K562 (cell line): Measurements from ENCODE around the gene CLN5. TPM values are rescaled to one million over a fixed set of nuclear protein-coding genes. Genes with fewer than 3 reads are reported as not detected.

ENCODE experiments used
- BACH1 ChIP-seq: fragments of 200-800 bp; sonication (Bioruptor generic); IDR thresholded peaks from 2 replicates; pipeline ENCODE4 v1.6.1; 2016; ENCODE audit warnings: missing genetic modification characterization, missing compliant biosample characterization
- FUS ChIP-seq: fragments of 200-400 bp; formaldehyde crosslinking; optimal IDR thresholded peaks from 2 replicates; pipeline ENCODE3; 2017; ENCODE audit warnings: low read depth, low read length
- HDAC3 ChIP-seq: fragments of 450-650 bp; IDR thresholded peaks from 2 replicates; pipeline ENCODE4 v1.6.1; 2018; ENCODE audit warnings: borderline replicate concordance, mild to moderate bottlenecking, moderate library complexity; ENCODE audit not compliant: partially characterized antibody
- HNRNPLL ChIP-seq: fragments of 200-400 bp; formaldehyde crosslinking; IDR thresholded peaks from 2 replicates; pipeline ENCODE4 v1.6.1; 2017; ENCODE audit warnings: low read length, low read depth, mild to moderate bottlenecking; ENCODE audit not compliant: poor library complexity, severe bottlenecking
- IFI16 ChIP-seq: fragments of 250-450 bp; sonication (Bioruptor Pico); IDR thresholded peaks from 2 replicates; pipeline ENCODE4 v2.1.2; 2022; ENCODE audit warnings: mild to moderate bottlenecking, inconsistent platforms
- KDM4B ChIP-seq, 2 experiments: fragments of 450-650 bp in 1 of 2; sonication (generic) in 1 of 2; IDR thresholded peaks; 2 replicates each; pipeline ENCODE4 v1.6.1; 2016 to 2017; ENCODE audit warnings: borderline replicate concordance in 2 of 2, antibody characterized with exemption in 1 of 2, low read depth in 1 of 2, mild to moderate bottlenecking in 1 of 2
- MAFK ChIP-seq: IDR thresholded peaks from 2 replicates; pipeline ENCODE4 v1.6.1; 2011; ENCODE audit warnings: low read length, improper control_type of control experiment
- MED1 ChIP-seq: sonication (generic); formaldehyde crosslinking; IDR thresholded peaks from 2 replicates; pipeline ENCODE4 v1.8.1; 2023; ENCODE audit warnings: missing genetic modification reagents, borderline replicate concordance
- NFE2 ChIP-seq: IDR thresholded peaks from 2 replicates; pipeline ENCODE4 v1.6.1; 2014; ENCODE audit warnings: antibody characterized with exemption, low read depth
- SIX5 ChIP-seq, 2 experiments: IDR thresholded peaks; 2 replicates each; pipeline ENCODE4 v1.6.1; 2011; ENCODE audit warnings: low read length in 2 of 2, borderline replicate concordance in 1 of 2, low read depth in 1 of 2, mild to moderate bottlenecking in 1 of 2, moderate library complexity in 1 of 2; ENCODE audit not compliant: insufficient read depth in 1 of 2
- SLC30A9 ChIP-seq: fragments of 250-450 bp; sonication (Bioruptor Pico); IDR thresholded peaks from 2 replicates; pipeline ENCODE4 v1.8.0; 2022; ENCODE audit warnings: mild to moderate bottlenecking, moderate library complexity
- TFAM ChIP-seq: fragments of 250-450 bp; sonication (Bioruptor Pico); conservative IDR thresholded peaks from 2 replicates; pipeline ENCODE4 v1.5.0; 2021; ENCODE audit warnings: mild to moderate bottlenecking, moderate library complexity
- THRAP3 ChIP-seq: fragments of 450-650 bp; IDR thresholded peaks from 2 replicates; pipeline ENCODE4 v1.6.1; 2016; ENCODE audit warnings: mild to moderate bottlenecking, inconsistent platforms, borderline replicate concordance
- U2AF1 ChIP-seq: fragments of 200-400 bp; formaldehyde crosslinking; optimal IDR thresholded peaks from 2 replicates; pipeline ENCODE3; 2017; ENCODE audit warnings: mild to moderate bottlenecking, low read depth, low read length, moderate library complexity
- ZNF133 ChIP-seq: fragments of 250-450 bp; sonication (Bioruptor Pico); IDR thresholded peaks from 2 replicates; pipeline ENCODE4 v1.4.0; 2020; ENCODE audit warnings: mild to moderate bottlenecking
- ZNF23 ChIP-seq: fragments of 250-450 bp; sonication (Bioruptor Pico); IDR thresholded peaks from 2 replicates; pipeline ENCODE4 v1.4.0; 2020; ENCODE audit warnings: mild to moderate bottlenecking
- polyA plus RNA-seq, 8 experiments: library from polyadenylated mRNA; depleted of rRNA in 4 of 8; stranded (reverse) in 5 of 8; unstranded in 3 of 8; fragments of >200 nt; fragmentation: Nextera tagmentation in 2 of 8; fragmentation: Illumina TruSeq in 1 of 8; extraction: Ambion mirVana in 2 of 8; extraction: Trizol in 1 of 8; gene quantifications; 2 replicates each; pipeline versions ENCODE4 v1.2.1 to v1.2.3, GENCODE V29; 2011 to 2014; ENCODE audit warnings: inconsistent platforms in 1 of 8, missing spikeins in 1 of 8
- total RNA-seq, 7 experiments: library from RNA; depleted of rRNA in 6 of 7; stranded (reverse); fragments of >200 nt in 6 of 7; fragmentation: Illumina TruSeq in 2 of 7; extraction: Trizol in 2 of 7; gene quantifications; 2 replicates each; pipeline versions ENCODE4 v1.2.1 to v1.2.3, GENCODE V29; 2011 to 2021; ENCODE audit warnings: low replicate concordance in 1 of 7
- TF ChIP-seq, protein P1 (sequence below): sonication (generic); formaldehyde crosslinking; IDR thresholded peaks from 2 replicates; pipeline ENCODE4 v1.8.0; 2022; ENCODE audit warnings: mild to moderate bottlenecking, missing genetic modification reagents
- TF ChIP-seq, protein P2 (sequence below): fragments of 250-450 bp; sonication (Bioruptor Pico); IDR thresholded peaks from 2 replicates; pipeline ENCODE4 v1.4.0; 2020; ENCODE audit warnings: mild to moderate bottlenecking, moderate library complexity, borderline replicate concordance
- TF ChIP-seq, protein P3 (sequence below): sonication (generic); IDR thresholded peaks from 2 replicates; pipeline ENCODE4 v1.6.1; 2016

CLN5 gene
- total and polyA plus RNA-seq, 9 of the 15 experiments (the other 6 are each of a cell fraction or from before 2014, with no cell fraction given): 4.6 to 11.5 (median 7.2) TPM

DNA sequence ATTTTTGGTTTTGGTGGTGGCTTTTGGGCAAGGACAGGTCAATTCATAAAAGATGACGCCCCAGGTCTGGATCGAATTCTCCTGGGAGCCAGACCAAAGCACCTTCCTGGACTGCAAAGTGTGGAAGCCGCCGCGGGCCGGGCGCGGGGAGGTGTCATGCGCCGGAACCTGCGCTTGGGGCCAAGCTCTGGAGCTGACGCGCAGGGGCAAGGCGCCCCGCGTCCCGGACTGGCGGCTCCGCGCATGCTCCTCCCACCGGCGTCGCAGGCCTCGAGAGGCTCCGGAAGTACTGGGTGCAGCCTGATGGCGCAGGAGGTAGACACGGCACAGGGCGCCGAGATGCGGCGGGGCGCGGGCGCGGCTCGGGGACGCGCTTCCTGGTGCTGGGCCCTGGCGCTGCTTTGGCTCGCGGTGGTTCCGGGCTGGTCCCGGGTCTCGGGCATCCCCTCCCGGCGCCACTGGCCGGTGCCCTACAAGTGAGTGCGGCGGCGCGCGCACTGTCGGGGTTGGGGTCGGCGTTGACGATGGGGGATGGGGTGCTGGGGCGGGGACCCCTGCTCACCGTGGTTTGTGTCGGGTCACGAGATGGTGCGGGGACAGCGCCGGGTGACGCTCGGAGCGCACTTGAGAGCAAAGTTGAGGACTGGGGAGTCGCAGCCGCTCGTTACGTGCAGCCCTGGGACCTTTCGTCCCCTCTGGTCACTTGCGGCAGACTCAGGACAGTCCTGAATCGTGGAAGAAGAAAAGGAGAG, at the start of gene CLN5 (continued):
- TF ChIP-seq, protein P1, sequence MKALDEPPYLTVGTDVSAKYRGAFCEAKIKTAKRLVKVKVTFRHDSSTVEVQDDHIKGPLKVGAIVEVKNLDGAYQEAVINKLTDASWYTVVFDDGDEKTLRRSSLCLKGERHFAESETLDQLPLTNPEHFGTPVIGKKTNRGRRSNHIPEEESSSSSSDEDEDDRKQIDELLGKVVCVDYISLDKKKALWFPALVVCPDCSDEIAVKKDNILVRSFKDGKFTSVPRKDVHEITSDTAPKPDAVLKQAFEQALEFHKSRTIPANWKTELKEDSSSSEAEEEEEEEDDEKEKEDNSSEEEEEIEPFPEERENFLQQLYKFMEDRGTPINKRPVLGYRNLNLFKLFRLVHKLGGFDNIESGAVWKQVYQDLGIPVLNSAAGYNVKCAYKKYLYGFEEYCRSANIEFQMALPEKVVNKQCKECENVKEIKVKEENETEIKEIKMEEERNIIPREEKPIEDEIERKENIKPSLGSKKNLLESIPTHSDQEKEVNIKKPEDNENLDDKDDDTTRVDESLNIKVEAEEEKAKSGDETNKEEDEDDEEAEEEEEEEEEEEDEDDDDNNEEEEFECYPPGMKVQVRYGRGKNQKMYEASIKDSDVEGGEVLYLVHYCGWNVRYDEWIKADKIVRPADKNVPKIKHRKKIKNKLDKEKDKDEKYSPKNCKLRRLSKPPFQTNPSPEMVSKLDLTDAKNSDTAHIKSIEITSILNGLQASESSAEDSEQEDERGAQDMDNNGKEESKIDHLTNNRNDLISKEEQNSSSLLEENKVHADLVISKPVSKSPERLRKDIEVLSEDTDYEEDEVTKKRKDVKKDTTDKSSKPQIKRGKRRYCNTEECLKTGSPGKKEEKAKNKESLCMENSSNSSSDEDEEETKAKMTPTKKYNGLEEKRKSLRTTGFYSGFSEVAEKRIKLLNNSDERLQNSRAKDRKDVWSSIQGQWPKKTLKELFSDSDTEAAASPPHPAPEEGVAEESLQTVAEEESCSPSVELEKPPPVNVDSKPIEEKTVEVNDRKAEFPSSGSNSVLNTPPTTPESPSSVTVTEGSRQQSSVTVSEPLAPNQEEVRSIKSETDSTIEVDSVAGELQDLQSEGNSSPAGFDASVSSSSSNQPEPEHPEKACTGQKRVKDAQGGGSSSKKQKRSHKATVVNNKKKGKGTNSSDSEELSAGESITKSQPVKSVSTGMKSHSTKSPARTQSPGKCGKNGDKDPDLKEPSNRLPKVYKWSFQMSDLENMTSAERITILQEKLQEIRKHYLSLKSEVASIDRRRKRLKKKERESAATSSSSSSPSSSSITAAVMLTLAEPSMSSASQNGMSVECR (CRISPR knock-in tag): no peak
- TF ChIP-seq ZNF133 (CRISPR knock-in tag) (no peak), MAFK (no peak), SLC30A9 (CRISPR knock-in tag) (no peak), HDAC3 (no peak), HNRNPLL (peak; percentile 78), SIX5 (IDR thresholded peaks at IDR 0.05; ENCODE audit: borderline replicate concordance in 1 of 2, insufficient read depth in 1 of 2, low read depth in 1 of 2, low read length in 2 of 2) (no peak), FUS (no peak), MED1 (CRISPR knock-in tag) (no peak), BACH1 (tag) (no peak), KDM4B (IDR thresholded peaks at IDR 0.05; ENCODE audit: borderline replicate concordance in 2 of 2, low read depth in 1 of 2) (no peak), ZNF23 (CRISPR knock-in tag) (no peak), TFAM (CRISPR knock-in tag) (no peak), U2AF1 (no peak), IFI16 (CRISPR knock-in tag) (no peak), THRAP3 (no peak), NFE2 (no peak)
- TF ChIP-seq, protein P2, sequence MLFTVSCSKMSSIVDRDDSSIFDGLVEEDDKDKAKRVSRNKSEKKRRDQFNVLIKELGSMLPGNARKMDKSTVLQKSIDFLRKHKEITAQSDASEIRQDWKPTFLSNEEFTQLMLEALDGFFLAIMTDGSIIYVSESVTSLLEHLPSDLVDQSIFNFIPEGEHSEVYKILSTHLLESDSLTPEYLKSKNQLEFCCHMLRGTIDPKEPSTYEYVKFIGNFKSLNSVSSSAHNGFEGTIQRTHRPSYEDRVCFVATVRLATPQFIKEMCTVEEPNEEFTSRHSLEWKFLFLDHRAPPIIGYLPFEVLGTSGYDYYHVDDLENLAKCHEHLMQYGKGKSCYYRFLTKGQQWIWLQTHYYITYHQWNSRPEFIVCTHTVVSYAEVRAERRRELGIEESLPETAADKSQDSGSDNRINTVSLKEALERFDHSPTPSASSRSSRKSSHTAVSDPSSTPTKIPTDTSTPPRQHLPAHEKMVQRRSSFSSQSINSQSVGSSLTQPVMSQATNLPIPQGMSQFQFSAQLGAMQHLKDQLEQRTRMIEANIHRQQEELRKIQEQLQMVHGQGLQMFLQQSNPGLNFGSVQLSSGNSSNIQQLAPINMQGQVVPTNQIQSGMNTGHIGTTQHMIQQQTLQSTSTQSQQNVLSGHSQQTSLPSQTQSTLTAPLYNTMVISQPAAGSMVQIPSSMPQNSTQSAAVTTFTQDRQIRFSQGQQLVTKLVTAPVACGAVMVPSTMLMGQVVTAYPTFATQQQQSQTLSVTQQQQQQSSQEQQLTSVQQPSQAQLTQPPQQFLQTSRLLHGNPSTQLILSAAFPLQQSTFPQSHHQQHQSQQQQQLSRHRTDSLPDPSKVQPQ (CRISPR knock-in tag): no peak
- TF ChIP-seq, protein P3, sequence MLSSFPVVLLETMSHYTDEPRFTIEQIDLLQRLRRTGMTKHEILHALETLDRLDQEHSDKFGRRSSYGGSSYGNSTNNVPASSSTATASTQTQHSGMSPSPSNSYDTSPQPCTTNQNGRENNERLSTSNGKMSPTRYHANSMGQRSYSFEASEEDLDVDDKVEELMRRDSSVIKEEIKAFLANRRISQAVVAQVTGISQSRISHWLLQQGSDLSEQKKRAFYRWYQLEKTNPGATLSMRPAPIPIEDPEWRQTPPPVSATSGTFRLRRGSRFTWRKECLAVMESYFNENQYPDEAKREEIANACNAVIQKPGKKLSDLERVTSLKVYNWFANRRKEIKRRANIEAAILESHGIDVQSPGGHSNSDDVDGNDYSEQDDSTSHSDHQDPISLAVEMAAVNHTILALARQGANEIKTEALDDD: no peak
